Breast epithelium (tissue), 3 donors: ENCODE measurements around the gene AUNIP.

Experiments used
- POLR2A ChIP-seq: fragments of 450-650 bp; IDR thresholded peaks from one replicate; pipeline ENCODE4 v1.6.1; 2016; ENCODE audit warnings: antibody characterized with exemption, mild to moderate bottlenecking, moderate library complexity
- POLR2AphosphoS5 ChIP-seq, 3 donors: sonication (generic); formaldehyde crosslinking; IDR thresholded peaks; one replicate each; pipeline ENCODE4 v1.6.1; 2017; ENCODE audit warnings: antibody characterized with exemption in 3 of 3
- TF ChIP-seq, protein P1 (sequence below), 3 donors: fragments of 450-650 bp; IDR thresholded peaks; one replicate each; pipeline ENCODE4 v1.5.1; 2016 to 2017; ENCODE audit warnings: antibody characterized with exemption in 3 of 3, mild to moderate bottlenecking in 3 of 3, moderate library complexity in 3 of 3

DNA sequence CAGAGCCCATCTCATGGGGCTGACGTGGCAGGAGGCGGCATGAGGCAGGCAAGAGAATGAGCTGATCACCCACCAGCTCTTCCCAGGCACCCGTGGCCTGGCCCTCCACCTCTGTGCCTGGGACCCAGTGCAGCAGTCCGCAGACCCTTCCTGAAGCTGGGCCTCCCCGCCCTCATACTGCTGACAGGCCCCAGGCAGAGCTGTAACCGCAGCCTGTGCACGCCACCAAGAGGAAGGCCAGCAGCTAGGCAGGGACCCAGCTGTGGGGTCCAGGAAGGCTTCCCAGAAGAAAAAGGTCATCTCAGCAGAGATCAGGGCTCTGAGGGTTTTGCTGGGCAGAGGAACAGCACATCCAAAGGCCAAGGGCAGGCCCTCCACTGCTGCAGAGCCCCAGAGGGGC, 49.3 kb downstream of the AUNIP start:
- TF ChIP-seq, protein P1, sequence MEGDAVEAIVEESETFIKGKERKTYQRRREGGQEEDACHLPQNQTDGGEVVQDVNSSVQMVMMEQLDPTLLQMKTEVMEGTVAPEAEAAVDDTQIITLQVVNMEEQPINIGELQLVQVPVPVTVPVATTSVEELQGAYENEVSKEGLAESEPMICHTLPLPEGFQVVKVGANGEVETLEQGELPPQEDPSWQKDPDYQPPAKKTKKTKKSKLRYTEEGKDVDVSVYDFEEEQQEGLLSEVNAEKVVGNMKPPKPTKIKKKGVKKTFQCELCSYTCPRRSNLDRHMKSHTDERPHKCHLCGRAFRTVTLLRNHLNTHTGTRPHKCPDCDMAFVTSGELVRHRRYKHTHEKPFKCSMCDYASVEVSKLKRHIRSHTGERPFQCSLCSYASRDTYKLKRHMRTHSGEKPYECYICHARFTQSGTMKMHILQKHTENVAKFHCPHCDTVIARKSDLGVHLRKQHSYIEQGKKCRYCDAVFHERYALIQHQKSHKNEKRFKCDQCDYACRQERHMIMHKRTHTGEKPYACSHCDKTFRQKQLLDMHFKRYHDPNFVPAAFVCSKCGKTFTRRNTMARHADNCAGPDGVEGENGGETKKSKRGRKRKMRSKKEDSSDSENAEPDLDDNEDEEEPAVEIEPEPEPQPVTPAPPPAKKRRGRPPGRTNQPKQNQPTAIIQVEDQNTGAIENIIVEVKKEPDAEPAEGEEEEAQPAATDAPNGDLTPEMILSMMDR (IDR thresholded peaks at IDR 0.05), result no peak
- no peak for TF ChIP-seq POLR2A
- no peak for TF ChIP-seq POLR2AphosphoS5 (IDR thresholded peaks at IDR 0.05)
